IPS-18c (cell line): Measurements from ENCODE around the gene MED13L.
"Not testable (repeated sequence)": the region's sequence is repeated elsewhere in the genome, so short reads cannot be mapped to it uniquely, and the experiment has no call there.

ENCODE experiments used
- H3K4me3 ChIP-seq: 2 replicates; pipeline ENCODE4 v1.7.0; 2013; ENCODE audit warnings: low read depth, mild to moderate bottlenecking, low read length, moderate library complexity; ENCODE audit not compliant: insufficient read depth
- H3K9me3 ChIP-seq: one replicate; pipeline ENCODE4 v1.6.1; 2013; ENCODE audit warnings: mild to moderate bottlenecking, low read length, moderate library complexity; ENCODE audit not compliant: control insufficient read depth, insufficient read depth

Gene MED13L

GRCh38 chr12:116288735-116289134 lies 11.2 kb upstream of the MED13L start:
- Histone ChIP-seq H3K9me3 (no peaks in the 10 kb centered on the region), H3K4me3 (no peak overlapping the region)

- Histone ChIP-seq H3K9me3 (no peaks in the 10 kb centered on the region), H3K4me3 (no peak overlapping the region)
Observed at GRCh38 chr12:116287842-116288301, 10.4 kb upstream of the MED13L start.

- H3K9me3 ChIP-seq: no peaks in the 10 kb centered on the region
- H3K4me3 ChIP-seq: no peak overlapping the region
Observed at GRCh38 chr12:116284396-116284795, 6.9 kb upstream of the MED13L start.

- not testable (repeated sequence) for H3K4me3 ChIP-seq, H3K9me3 ChIP-seq
Observed at GRCh38 chr12:116283881-116284280, 6.4 kb upstream of the MED13L start.

- no peak overlapping the region for H3K4me3 ChIP-seq
Observed at GRCh38 chr12:116282371-116283286, 5.1 kb upstream of the MED13L start.

GRCh38 chr12:116280595-116281290 lies 3.2 kb upstream of the MED13L start:
- no peaks in the 10 kb centered on the region for H3K9me3 ChIP-seq
- no peak overlapping the region for H3K4me3 ChIP-seq

More at GRCh38 chr12:116282371-116283286, 5.1 kb upstream of the MED13L start:
- no peaks in the 10 kb centered on the region for H3K9me3 ChIP-seq

- H3K4me3 ChIP-seq: no peak overlapping the region
- no peaks in the 10 kb centered on the region for H3K9me3 ChIP-seq
Observed at GRCh38 chr12:116278667-116279066, 1.2 kb upstream of the MED13L start.

- H3K9me3 ChIP-seq: no peaks in the 10 kb centered on the region
Observed at GRCh38 chr12:116278279-116278626, 760 bp upstream of the MED13L start.

GRCh38 chr12:116276652-116277466 lies 634 bp downstream of the MED13L start:
- H3K9me3 ChIP-seq: no peaks in the 10 kb centered on the region
- H3K4me3 ChIP-seq: peak overlapping the region; percentile 92

More at GRCh38 chr12:116278279-116278626, 760 bp upstream of the MED13L start:
- peak overlapping the region; percentile 57 for H3K4me3 ChIP-seq

GRCh38 chr12:116274551-116275375 lies 2.7 kb downstream of the MED13L start:
- H3K4me3 ChIP-seq: no peak overlapping the region
- no peaks in the 10 kb centered on the region for H3K9me3 ChIP-seq

GRCh38 chr12:116273813-116274550 lies 3.5 kb downstream of the MED13L start:
- H3K4me3 ChIP-seq: no peak overlapping the region
- H3K9me3 ChIP-seq: no peaks in the 10 kb centered on the region

GRCh38 chr12:116267948-116268347 lies 9.5 kb downstream of the MED13L start:
- no peak overlapping the region for H3K4me3 ChIP-seq
- H3K9me3 ChIP-seq: no peaks in the 10 kb centered on the region

- H3K4me3 ChIP-seq: no peak overlapping the region
- no peaks in the 10 kb centered on the region for H3K9me3 ChIP-seq
Observed at GRCh38 chr12:116266631-116267349, 10.7 kb downstream of the MED13L start.

GRCh38 chr12:116266168-116266601 lies 11.3 kb downstream of the MED13L start:
- Histone ChIP-seq H3K4me3 (no peak overlapping the region), H3K9me3 (no peaks in the 10 kb centered on the region)

- Histone ChIP-seq H3K9me3 (no peaks in the 10 kb centered on the region), H3K4me3 (no peak overlapping the region)
Observed at GRCh38 chr12:116265351-116266147, 11.9 kb downstream of the MED13L start.
